HepG2 (cell line): ENCODE data around the gene RTN1. TPM values are rescaled to one million over a fixed set of nuclear protein-coding genes. Genes with fewer than 3 reads are reported as not detected.

Source experiments
- ATF7 ChIP-seq, 2 experiments: fragments of 450-650 bp in 1 of 2; sonication (generic) in 1 of 2; formaldehyde crosslinking in 1 of 2; IDR thresholded peaks; 2 replicates each; pipeline versions ENCODE4 v1.4.0 to v1.6.1; 2016 to 2020; ENCODE audit warnings: antibody characterized with exemption in 1 of 2, mild to moderate bottlenecking in 1 of 2, missing genetic modification reagents in 1 of 2
- CBX1 ChIP-seq: IDR thresholded peaks from one replicate; pipeline ENCODE4 v1.6.1; 2016; ENCODE audit warnings: antibody characterized with exemption, low read depth
- KLF13 ChIP-seq: sonication (generic); formaldehyde crosslinking; IDR thresholded peaks from 2 replicates; pipeline ENCODE4 v1.4.0; 2020; ENCODE audit warnings: mild to moderate bottlenecking, missing genetic modification reagents
- RAD21 ChIP-seq: fragments of 450-650 bp; formaldehyde crosslinking; IDR thresholded peaks from 2 replicates; pipeline ENCODE4 v1.5.0; 2020; ENCODE audit warnings: mild to moderate bottlenecking
- SMC3 ChIP-seq: IDR thresholded peaks from 2 replicates; pipeline ENCODE4 v1.6.1; 2011; ENCODE audit warnings: low read length, improper control_type of control experiment
- STAG1 ChIP-seq: sonication (generic); formaldehyde crosslinking; IDR thresholded peaks from 2 replicates; pipeline ENCODE4 v1.4.0; 2020; ENCODE audit warnings: missing genetic modification reagents
- STAT5B ChIP-seq: sonication (generic); formaldehyde crosslinking; IDR thresholded peaks from 2 replicates; pipeline ENCODE4 v1.4.0; 2020; ENCODE audit warnings: missing genetic modification reagents
- TEAD3 ChIP-seq: optimal IDR thresholded peaks from 2 replicates; pipeline ENCODE3; 2016; ENCODE audit warnings: borderline replicate concordance
- THAP11 ChIP-seq: IDR thresholded peaks from 2 replicates; pipeline ENCODE4 v1.6.1; 2016; ENCODE audit warnings: missing biosample characterization, missing genetic modification reagents
- TOE1 ChIP-seq: sonication (generic); formaldehyde crosslinking; IDR thresholded peaks from 2 replicates; pipeline ENCODE4 v1.4.0; 2020; ENCODE audit warnings: mild to moderate bottlenecking, missing genetic modification reagents
- ZNF577 ChIP-seq: sonication (generic); formaldehyde crosslinking; IDR thresholded peaks from 2 replicates; pipeline ENCODE4 v1.4.0; 2020; ENCODE audit warnings: mild to moderate bottlenecking, low read depth, missing genetic modification reagents, borderline replicate concordance
- ZNF580 ChIP-seq: IDR thresholded peaks from 2 replicates; pipeline ENCODE4 v1.6.1; 2016; ENCODE audit warnings: low read depth, borderline replicate concordance
- polyA plus RNA-seq, 8 experiments: library from polyadenylated mRNA; depleted of rRNA in 3 of 8; stranded (reverse) in 7 of 8; unstranded in 1 of 8; fragments of >200 nt; fragmentation: Illumina TruSeq in 4 of 8; extraction: Trizol in 4 of 8; gene quantifications; 2 replicates each; pipeline versions ENCODE4 v1.2.1 to v1.2.3, GENCODE V29; 2011 to 2016; ENCODE audit warnings: low read depth in 4 of 8, missing spikeins in 1 of 8, mixed read lengths in 1 of 8; ENCODE audit not compliant: insufficient read depth in 1 of 8
- total RNA-seq, 5 experiments: library from RNA; depleted of rRNA; stranded (reverse); fragments of >200 nt; fragmentation: Illumina TruSeq; extraction: Trizol; gene quantifications; 2 replicates each; pipeline ENCODE4 v1.2.3, GENCODE V29; 2016; ENCODE audit warnings: low read depth in 1 of 5
- TF ChIP-seq, protein P1 (sequence below): sonication (generic); formaldehyde crosslinking; IDR thresholded peaks from 2 replicates; pipeline ENCODE4 v1.4.0; 2020; ENCODE audit warnings: mild to moderate bottlenecking, missing genetic modification reagents

RTN1 gene
- total and polyA plus RNA-seq, 2 of the 13 experiments (the other 11 are each of a cell fraction or from before 2014, with no cell fraction given): 0.04 to 0.18 TPM

- 0 out of 2 replicates have a peak, but pooled peaks have one; percentile 25 for TF ChIP-seq ZNF580
- peak; percentile 33 for TF ChIP-seq TEAD3 (CRISPR knock-in tag)
- no peak for TF ChIP-seq KLF13 (CRISPR knock-in tag)
- TF ChIP-seq ATF7 (IDR thresholded peaks at IDR 0.05): no peak
- TF ChIP-seq ATF7 (CRISPR knock-in tag; IDR thresholded peaks at IDR 0.05): no peak
- TF ChIP-seq RAD21: peak; percentile 64
- no peak for TF ChIP-seq CBX1
- no peak for TF ChIP-seq STAT5B (CRISPR knock-in tag)
- no peak for TF ChIP-seq ZNF577 (CRISPR knock-in tag)
- peak; percentile 86 for TF ChIP-seq STAG1
- no peak for TF ChIP-seq TOE1
- TF ChIP-seq THAP11 (CRISPR knock-in tag): no peak
- TF ChIP-seq, protein P1, sequence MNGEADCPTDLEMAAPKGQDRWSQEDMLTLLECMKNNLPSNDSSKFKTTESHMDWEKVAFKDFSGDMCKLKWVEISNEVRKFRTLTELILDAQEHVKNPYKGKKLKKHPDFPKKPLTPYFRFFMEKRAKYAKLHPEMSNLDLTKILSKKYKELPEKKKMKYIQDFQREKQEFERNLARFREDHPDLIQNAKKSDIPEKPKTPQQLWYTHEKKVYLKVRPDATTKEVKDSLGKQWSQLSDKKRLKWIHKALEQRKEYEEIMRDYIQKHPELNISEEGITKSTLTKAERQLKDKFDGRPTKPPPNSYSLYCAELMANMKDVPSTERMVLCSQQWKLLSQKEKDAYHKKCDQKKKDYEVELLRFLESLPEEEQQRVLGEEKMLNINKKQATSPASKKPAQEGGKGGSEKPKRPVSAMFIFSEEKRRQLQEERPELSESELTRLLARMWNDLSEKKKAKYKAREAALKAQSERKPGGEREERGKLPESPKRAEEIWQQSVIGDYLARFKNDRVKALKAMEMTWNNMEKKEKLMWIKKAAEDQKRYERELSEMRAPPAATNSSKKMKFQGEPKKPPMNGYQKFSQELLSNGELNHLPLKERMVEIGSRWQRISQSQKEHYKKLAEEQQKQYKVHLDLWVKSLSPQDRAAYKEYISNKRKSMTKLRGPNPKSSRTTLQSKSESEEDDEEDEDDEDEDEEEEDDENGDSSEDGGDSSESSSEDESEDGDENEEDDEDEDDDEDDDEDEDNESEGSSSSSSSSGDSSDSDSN (CRISPR knock-in tag): no peak
- TF ChIP-seq SMC3: peak; percentile 73; the same call in 1 of the 2 replicates
Observed at GRCh38 chr14:59897757-59898383, 27.3 kb upstream of the RTN1 start (continued).
